Stimulated activated CD4-positive, alpha-beta T cell treated with anti-CD3 and anti-CD28 coated beads, Interleukin-15, amount 100 ng/mL, for 1 hour (primary cell): ENCODE measurements around the gene COQ10B.
"Not testable (repeated sequence)": the region's sequence is repeated elsewhere in the genome, so short reads cannot be mapped to it uniquely, and the experiment has no call there.

Experiments used
- DNase-seq, 2 donors: peaks; one replicate each; pipeline ENCODE4 v3.0.0-alpha.2; 2020; ENCODE audit warnings: low read depth in 1 of 2, low spot score in 1 of 2

Gene COQ10B

DNA sequence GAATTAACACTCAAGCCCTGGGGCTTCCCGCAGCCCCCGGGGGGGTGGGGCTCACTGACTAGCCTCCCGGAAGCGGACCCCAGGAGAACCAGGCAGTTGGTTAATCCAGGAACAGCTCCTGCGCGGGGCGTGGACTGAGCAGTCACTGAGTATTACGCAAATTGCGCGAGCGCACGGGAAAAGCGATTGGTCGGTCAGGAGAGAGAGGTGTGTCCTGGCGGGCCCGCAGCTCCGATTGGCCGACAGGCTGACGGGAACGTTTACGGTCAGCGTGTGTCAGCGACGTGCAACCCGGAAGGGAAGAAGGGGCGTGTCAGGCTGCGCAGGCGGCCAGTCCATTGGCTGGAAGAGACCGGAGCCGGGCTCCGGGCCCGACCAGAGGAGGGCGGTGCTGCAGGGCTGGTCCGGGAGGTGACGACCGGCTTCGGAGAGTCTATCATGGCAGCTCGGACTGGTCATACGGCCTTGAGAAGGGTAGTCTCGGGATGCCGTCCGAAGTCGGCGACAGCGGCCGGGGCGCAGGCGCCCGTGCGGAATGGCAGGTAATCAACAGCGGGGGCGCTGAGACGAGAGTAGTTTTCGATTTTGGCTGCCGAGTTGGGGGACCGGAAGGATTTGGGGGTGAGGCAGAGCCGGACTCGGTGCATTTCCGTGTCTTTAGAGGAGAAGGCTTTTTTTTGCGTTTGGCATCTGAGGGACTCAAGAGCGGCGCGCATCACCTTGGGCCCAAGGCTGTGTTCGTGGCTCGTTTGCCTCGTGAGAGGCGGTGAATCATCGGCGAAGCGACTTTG is at the start of gene COQ10B:
TSS of gene COQ10B (plus strand) at position 430 of the 791 bp plus-strand sequence. CDS start at position 439, 9 bp downstream.
- DNase-seq = peak; percentile 91 to 95

DNA sequence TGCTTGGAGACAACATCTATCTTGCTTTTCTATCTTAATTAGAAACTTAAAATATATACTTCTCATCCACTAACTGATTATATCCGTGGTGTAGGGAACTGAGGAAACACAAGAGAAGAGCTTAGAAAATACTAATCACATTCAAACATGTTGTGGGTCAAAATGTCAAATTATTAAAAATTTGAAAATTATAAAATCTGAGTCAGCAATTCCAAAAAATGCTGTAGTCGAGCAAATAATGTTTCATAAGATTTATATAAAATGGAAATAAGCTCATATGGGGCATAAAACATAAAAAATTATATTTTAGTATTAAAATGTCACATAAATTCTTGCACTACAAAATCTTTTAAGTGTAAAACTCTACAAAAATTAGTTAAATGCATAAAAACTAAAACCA is 47.8 kb upstream of the COQ10B start:
- no peak for DNase-seq

DNA sequence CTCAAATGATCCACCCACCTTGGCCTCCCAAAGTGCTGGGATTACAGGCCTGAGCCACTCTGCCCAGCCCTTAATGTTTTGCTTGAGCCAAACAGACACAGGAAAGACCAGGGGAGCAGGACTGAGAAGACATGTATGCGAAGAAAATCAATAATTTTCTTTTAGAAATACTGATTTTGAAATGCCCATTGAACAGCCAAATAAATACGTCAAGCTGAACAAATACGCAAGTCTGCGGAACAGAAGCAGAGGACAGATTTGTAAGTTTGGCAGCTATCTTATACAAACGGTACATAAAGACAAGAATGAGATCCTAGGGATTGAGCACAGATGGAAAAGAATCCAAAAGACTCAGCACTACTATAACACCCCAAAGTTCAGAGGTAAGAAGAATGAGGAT is 39.3 kb upstream of the COQ10B start:
- DNase-seq = no peak

- no peak for DNase-seq
Measured at GRCh38 chr2:197414515-197414914, 38.8 kb upstream of the COQ10B start.

DNA sequence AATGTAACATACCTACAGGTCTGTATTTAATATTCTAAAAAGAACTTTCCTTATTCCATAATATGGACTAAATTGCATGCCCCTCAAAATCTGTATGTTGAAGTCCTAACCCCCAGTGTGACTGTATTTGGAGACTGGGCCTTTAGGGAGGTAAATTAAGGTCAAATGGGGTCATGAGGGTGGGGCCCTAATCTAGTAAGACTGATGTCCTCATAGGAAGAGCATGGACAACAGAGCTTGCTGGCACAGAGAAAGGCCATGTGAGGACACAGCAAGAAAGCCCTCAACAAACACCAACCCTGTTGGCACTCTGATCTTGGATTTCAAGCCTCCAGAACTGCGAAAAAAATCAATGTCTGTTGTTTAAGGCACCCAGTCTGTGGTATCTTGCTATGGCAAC is 37.1 kb upstream of the COQ10B start:
- DNase-seq = no peak

DNA sequence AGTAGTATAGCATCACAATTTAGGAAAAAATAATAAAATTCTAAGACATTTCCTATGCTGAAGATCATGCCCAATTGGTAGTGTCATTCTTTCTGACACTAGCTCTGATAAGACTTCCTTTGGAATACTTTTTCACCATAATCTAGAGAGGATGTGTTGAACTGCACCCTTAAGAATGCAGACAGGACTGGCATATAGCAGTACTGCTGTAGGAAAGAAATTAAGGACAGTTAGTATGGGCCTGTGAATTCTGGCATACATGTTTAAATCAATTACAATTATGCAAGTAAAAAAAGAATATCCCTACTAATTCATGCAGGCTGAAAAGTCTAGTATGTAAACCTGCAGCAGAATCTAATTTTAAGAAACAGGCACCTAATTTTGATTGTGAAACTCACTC is 33.9 kb upstream of the COQ10B start:
- no peak for DNase-seq

DNA sequence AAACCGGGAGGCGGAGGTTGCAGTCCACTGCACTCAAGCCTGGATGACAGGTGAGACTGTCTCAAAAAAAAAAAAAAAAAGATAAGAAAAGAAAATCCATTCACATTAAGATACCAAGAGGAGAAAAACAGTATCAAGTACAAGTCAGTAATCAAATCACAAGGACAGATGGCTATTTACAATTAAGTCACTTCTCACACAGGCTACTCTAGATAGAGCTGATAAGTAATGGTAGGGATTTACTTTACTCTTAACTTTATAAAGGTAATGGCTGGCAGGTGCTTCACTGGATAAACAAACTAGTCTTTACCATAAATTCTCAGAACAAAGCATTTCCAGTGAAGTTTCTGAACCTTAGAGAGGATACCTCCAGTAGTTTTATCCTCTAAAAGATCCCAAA is 30.0 kb upstream of the COQ10B start:
- no peak for DNase-seq

- no peak for DNase-seq
Measured at GRCh38 chr2:197425550-197425949, 27.8 kb upstream of the COQ10B start.

- no peak for DNase-seq
Measured at GRCh38 chr2:197426723-197427603, 26.4 kb upstream of the COQ10B start.

- DNase-seq = no peak
Measured at GRCh38 chr2:197427986-197428385, 25.4 kb upstream of the COQ10B start.

DNA sequence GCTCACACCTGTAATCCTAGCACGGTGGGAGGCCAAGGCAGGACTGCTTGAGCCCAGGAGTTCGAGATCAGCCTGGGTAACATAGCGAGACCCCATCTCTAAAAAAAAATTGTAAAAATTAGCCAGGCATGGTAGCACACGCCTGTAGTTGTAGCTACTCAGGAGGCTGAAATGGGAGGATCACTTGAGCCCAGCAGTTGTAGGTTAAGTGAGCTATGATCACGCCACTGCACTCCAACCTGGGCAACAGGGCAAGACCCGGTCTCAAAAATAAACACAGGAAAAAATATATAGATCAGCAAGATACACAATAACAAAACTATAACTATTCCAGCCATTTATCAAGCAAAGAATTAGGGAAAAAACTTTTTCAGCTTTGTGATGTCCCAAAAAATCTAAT is 21.5 kb upstream of the COQ10B start:
- no peak for DNase-seq

GRCh38 chr2:197432527-197432926 is 20.8 kb upstream of the COQ10B start:
- DNase-seq = not testable (repeated sequence)

DNA sequence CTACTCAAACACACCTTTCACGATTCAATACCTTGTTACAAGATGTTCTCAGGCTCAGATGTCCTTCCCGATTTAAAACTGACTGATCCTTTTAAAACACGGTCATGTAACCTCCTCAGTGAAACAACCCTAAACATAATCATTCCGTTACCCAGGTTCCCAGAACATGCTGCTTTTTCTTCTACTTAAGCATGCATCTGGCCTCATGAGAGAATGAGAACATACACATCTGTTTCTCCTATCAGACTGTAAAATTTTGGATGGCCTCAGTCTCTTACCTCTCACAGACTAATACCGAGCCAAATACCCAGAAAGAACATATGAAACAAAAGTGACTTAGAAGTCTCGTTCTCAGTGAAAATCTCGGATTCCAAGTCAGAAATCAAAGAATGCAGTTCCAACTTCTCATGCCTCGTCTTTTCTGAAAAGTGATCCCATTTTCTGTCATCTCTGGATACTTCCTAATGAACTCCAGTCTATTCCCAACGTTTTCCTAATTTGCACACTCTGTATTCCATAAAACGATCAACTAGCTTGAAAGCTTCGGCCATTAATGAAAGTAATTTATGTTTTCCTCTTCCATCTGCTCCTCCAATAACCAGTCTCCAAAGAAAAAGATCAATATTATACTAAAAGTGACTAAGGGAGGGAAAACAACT is 19.4 kb upstream of the COQ10B start:
- no peak for DNase-seq

DNA sequence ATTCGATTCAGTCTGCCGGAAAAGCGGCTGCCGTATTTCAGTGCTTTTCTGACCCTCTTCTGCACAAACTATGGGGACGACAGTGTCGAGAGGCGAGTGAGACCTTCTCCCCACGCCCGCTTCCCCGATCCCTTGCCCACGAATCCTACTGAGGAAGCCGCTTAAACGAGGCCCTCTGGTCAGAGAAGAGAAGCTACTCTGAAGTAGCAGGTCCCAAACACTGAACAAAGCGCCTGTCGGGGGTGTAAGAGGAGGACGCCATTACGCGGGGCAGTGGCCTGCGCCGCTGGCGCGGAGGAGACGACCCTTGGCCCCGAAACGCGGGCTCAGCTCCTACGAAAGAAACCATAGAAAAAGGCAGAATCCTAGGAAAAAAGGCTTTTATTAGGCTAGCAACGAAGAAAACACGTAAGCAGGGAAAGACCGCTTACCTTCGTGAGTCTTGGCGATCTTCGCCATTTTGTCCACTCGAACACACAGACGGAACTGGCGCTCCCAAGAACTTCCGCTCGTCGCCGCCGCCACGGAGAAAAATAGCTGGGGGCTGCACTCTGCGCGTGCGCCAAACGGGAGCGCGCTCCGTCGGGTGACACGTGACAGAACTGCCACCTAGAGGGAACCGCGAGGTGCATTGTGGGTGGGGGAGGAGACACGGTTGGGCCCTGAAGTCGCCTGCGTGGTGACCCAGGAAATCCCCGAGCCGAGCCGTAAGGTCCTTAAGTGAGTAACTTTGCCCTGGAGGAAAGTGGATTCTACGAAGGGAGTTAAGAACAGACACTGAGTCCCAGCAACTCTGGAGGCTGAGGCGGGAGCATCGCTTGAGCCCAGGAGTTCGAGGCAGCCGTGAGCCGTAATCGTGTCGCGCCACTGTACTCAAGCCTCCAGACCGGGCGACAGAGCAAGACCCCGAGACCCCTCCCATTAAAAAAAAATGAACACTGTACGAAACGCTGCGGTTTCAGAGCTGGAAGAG is 18.5 kb upstream of the COQ10B start, which contains the start of gene SF3B1:
TSS of gene SF3B1 (minus strand) at position 488 of the 973 bp plus-strand sequence. CDS start at position 459, 29 bp downstream.
- DNase-seq = peak; percentile 96 to 97

DNA sequence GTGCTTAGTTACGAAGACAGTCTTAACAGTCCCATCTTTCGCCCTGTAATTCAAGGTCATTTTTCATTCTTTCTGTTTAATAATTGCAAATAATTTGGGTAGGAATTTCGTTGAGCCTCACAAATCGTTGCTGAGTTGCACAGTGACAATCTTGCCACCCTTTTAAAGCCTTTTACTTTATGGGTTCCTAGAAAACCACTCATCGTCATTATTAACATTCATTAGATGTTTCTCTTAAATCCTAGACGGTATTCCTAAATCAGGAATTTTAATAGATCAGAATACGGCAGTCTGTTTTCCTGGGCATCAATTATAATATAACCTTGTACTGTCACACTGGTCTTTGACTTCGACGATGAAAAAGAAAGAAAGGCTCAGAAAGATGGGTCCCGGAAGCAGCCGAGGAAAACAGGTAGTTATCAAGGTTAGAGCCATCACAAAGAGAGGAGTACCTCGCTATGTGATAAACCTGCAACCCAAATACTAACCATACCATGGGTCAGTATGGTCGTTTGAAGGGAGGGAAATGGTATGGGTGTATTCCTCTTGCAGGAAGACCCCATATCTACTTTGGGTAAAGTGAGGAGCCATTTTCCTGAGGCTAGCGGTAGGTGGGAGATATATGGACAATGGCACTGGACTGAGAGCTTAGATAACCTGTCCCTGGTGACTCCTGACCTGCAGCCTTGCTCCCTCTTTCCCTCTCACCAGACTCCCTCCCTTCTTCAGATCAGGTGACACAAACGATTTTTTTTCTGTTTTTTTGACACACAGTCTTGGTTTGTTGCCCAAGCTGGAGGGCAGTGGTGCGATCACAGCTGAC is 17.5 kb upstream of the COQ10B start:
- DNase-seq = no peak

GRCh38 chr2:197437380-197437779 is 16.0 kb upstream of the COQ10B start:
- DNase-seq = no peak

- no peak for DNase-seq
Measured at GRCh38 chr2:197442857-197443256, 10.5 kb upstream of the COQ10B start.

DNA sequence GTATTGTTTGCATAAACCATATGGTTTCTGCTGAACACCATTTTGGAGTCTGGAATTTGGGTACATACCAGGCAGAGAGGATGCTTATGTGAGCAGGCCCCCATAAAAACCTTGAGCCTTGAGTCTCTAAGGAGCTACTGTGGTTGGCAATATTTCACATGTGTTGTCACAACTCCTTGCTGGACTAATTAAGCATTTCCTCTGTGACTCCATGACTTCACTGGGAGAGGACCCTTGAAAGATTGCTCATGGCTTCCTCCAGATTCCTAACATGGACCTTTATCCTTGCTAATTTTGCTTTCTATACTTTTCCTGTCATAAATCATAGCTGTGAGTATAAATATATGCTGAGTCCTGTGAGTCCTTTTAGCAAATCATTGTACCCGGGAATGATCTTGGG is 7.6 kb upstream of the COQ10B start:
- no peak for DNase-seq

DNA sequence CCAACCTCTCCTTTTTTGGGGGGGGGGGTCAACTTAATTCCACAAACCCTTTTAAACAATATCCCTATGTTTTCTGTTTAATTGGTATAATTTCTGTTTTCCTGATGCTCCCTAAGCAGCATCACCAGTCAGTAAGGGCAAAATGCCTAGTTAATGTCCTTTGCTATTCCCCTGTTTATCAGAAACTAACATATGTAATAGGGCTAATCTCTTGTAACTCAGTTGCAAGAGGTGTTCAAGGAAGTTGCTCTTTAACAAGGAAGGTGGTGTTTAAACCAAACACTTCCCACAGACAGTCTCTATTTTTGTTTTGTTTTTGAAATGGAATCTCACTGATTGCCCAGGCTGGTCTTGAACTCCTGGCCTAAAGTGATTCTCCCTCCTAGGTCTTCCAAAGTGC is 6.5 kb upstream of the COQ10B start:
- DNase-seq = no peak

- DNase-seq = no peak
Measured at GRCh38 chr2:197450465-197450864, 2.9 kb upstream of the COQ10B start.
